Smooth muscle cell (in vitro differentiated cells): ENCODE measurements around the gene PRKACA. TPM values are rescaled to one million over a fixed set of nuclear protein-coding genes. Genes with fewer than 3 reads are reported as not detected.

ENCODE experiments used
- DNase-seq: peaks from one replicate; lab custom pipeline; 2025; ENCODE audit not compliant: unreplicated experiment; lab: John Stamatoyannopoulos, UW
- H2AFZ ChIP-seq: fragments of 200-600 bp; sonication (generic); 2 replicates; pipeline ENCODE4 v1.6.0; 2016; ENCODE audit warnings: antibody characterized with exemption, low read depth, mild to moderate bottlenecking
- H3F3A ChIP-seq: fragments of 200-600 bp; sonication (generic); 2 replicates; pipeline ENCODE4 v1.6.0; 2017; ENCODE audit warnings: antibody characterized with exemption, low read depth
- H3K27ac ChIP-seq: fragments of 200-600 bp; sonication (generic); 2 replicates; pipeline ENCODE4 v1.5.1; 2016; ENCODE audit warnings: low read depth, mild to moderate bottlenecking
- H3K27me3 ChIP-seq: fragments of 200-600 bp; sonication (generic); 2 replicates; pipeline ENCODE4 v1.6.1; 2016; ENCODE audit warnings: low read depth, mild to moderate bottlenecking
- H3K36me3 ChIP-seq: fragments of 200-600 bp; sonication (generic); 2 replicates; pipeline ENCODE4 v1.5.1; 2016; ENCODE audit warnings: low read depth
- H3K4me1 ChIP-seq: fragments of 200-600 bp; sonication (generic); 2 replicates; pipeline ENCODE4 v1.5.1; 2016; ENCODE audit warnings: low read depth
- H3K4me2 ChIP-seq: fragments of 200-600 bp; sonication (generic); 2 replicates; pipeline ENCODE4 v1.6.0; 2016; ENCODE audit warnings: mild to moderate bottlenecking
- H3K4me3 ChIP-seq: fragments of 200-600 bp; sonication (generic); 2 replicates; pipeline ENCODE4 v1.5.1; 2016; ENCODE audit warnings: mild to moderate bottlenecking
- H3K79me2 ChIP-seq: fragments of 200-600 bp; sonication (generic); 2 replicates; pipeline ENCODE4 v1.6.0; 2016; ENCODE audit warnings: low read depth, mild to moderate bottlenecking
- H3K9ac ChIP-seq: fragments of 200-600 bp; sonication (generic); 2 replicates; pipeline ENCODE4 v1.6.0; 2016; ENCODE audit warnings: low read depth
- H3K9me3 ChIP-seq: fragments of 200-600 bp; sonication (generic); replicated peaks from 2 replicates; pipeline ENCODE4 v1.5.1; 2016; ENCODE audit warnings: low read depth
- H4K20me1 ChIP-seq: fragments of 200-600 bp; sonication (generic); 2 replicates; pipeline ENCODE4 v1.6.0; 2016; ENCODE audit warnings: low read depth
- CTCF ChIP-seq: fragments of 200-600 bp; sonication (generic); IDR thresholded peaks from 2 replicates; pipeline ENCODE4 v1.5.1; 2017; ENCODE audit warnings: borderline replicate concordance, mild to moderate bottlenecking, antibody characterized with exemption; ENCODE audit not compliant: insufficient read depth, poor library complexity, severe bottlenecking
- WGBS: methylation state at CpG from one replicate; pipeline ENCODE4 v1.1.7; 2016; ENCODE audit warnings: low lambda C conversion rate; 5-methylcytosine and 5-hydroxymethylcytosine counted together
- polyA plus RNA-seq: library from polyadenylated mRNA; unstranded; fragments of >200 nt; fragmentation: Nextera tagmentation; extraction: Ambion mirVana; gene quantifications from 2 replicates; pipeline ENCODE4 v1.2.1, GENCODE V29; 2016
- total RNA-seq: library from RNA; depleted of rRNA; stranded (reverse); fragments of >200 nt; gene quantifications from 2 replicates; pipeline ENCODE4 v1.2.3, GENCODE V29; 2014

The PRKACA gene
- total and polyA plus RNA-seq, 2 experiments from 2014 or later: 11.1 to 30.3 TPM

- Histone ChIP-seq H3K79me2 (no peaks in the 10 kb centered on the region), H3F3A (no peaks in the 10 kb centered on the region), H2AFZ (peak overlapping the region; percentile 91), H3K4me3 (peak overlapping the region; percentile 97), H3K27ac (peak overlapping the region; percentile 74), H3K9me3 (no peaks in the 10 kb centered on the region), H3K27me3 (no peaks in the 10 kb centered on the region), H3K9ac (peak overlapping the region; percentile 64), H3K4me1 (no peaks in the 10 kb centered on the region), H3K36me3 (no peaks in the 10 kb centered on the region), H3K4me2 (peak overlapping the region; percentile 100), H4K20me1 (peaks cover 12% of the 10 kb centered on the region)
- DNase-seq: peak; percentile 82
- TF ChIP-seq CTCF: peak; percentile 27
- WGBS: 0% methylated on average over 30 of the region's 72 CpGs
These were observed 26.3 kb downstream of the PRKACA start for GRCh38 chr19:14091081-14091812.

- TF ChIP-seq CTCF: no peak
- H3K36me3 ChIP-seq: no peaks in the 10 kb centered on the region
- H3F3A ChIP-seq: no peaks in the 10 kb centered on the region
- peaks cover 12% of the 10 kb centered on the region for H4K20me1 ChIP-seq
- peak within 1 kb of the TSS; percentile 100 for H3K4me2 ChIP-seq
- H3K27me3 ChIP-seq: no peaks in the 10 kb centered on the region
- peak; percentile 82 for DNase-seq
- no CpG with 5 or more reads among the region's 65 CpGs for WGBS
- peak within 1 kb of the TSS; percentile 97 for H3K4me3 ChIP-seq
- H3K27ac ChIP-seq: peak within 1 kb of the TSS; percentile 74
- H2AFZ ChIP-seq: peak within 1 kb of the TSS; percentile 91
- H3K9ac ChIP-seq: peak within 1 kb of the TSS; percentile 64
- H3K79me2 ChIP-seq: no peaks in the 10 kb centered on the region
- H3K9me3 ChIP-seq: no peaks in the 10 kb centered on the region
- H3K4me1 ChIP-seq: no peaks in the 10 kb centered on the region
These were observed 27.0 kb downstream of the PRKACA start, which contains the start of gene SAMD1 for GRCh38 chr19:14090509-14091080. Gene SAMD1 (minus strand): TSS chr19:14090751.

- Histone ChIP-seq H3K4me3 (peak overlapping the region; percentile 97), H3K79me2 (no peaks in the 10 kb centered on the region), H3K4me2 (peak overlapping the region; percentile 100), H2AFZ (no peak overlapping the region), H3F3A (no peaks in the 10 kb centered on the region), H3K27ac (no peak overlapping the region), H3K9ac (no peak overlapping the region), H3K27me3 (no peaks in the 10 kb centered on the region), H4K20me1 (peaks cover 12% of the 10 kb centered on the region), H3K4me1 (no peaks in the 10 kb centered on the region), H3K36me3 (no peaks in the 10 kb centered on the region), H3K9me3 (no peaks in the 10 kb centered on the region)
- WGBS: 1% methylated on average over 28 of the region's 142 CpGs
- DNase-seq: no peak
- TF ChIP-seq CTCF: no peak
These were observed 27.7 kb downstream of the PRKACA start for GRCh38 chr19:14089662-14090508.
